ENCODE results near the gene C2CD2.
"Not testable (repeated sequence)": the region's sequence is repeated elsewhere in the genome, so short reads cannot be mapped to it uniquely, and the experiment has no call there.

The C2CD2 gene

DNA sequence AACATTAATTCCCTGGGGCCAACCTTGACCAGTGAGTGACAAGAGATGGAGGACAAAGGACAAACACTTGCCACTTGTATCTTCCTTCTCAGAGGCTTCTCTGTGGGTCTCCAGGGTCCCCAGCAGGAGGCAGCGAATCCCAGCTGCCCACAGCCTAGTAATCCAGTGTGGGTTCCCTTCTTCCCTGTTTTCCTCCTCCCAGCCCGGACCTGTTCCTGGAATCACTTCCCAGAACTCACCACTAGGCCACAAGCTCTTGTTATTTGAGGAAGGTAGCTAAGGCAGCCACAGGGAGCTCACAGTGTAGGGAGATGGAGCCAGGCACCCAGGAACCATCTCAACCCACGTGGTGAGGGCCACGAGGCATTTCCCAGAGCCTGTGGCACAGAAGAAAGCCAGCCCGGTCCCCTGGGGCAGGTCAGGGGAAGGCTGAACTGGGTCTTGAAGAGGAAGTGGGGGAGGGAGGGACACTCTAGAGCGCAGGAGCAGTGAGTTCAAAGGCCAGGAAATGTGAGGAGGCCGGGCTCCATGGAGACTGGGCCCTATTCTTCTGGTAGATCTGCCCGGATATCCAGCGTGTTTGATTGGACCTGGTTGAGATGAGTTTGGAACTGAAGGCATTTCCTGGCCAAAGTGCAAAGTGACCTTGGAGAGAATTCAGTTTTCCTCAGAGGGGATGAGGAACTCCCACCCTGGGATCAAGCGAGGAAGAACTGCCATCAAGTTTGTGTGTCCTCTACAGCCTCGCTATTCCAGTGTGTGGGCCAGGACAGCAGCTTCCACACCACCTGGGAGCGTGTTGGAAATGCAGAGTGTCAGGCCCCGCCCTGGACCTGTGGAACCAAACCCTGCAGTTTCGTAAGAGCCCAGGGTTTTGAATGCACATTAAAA is 20.3 kb upstream of the C2CD2 start:
- no peak for DNase-seq

DNA sequence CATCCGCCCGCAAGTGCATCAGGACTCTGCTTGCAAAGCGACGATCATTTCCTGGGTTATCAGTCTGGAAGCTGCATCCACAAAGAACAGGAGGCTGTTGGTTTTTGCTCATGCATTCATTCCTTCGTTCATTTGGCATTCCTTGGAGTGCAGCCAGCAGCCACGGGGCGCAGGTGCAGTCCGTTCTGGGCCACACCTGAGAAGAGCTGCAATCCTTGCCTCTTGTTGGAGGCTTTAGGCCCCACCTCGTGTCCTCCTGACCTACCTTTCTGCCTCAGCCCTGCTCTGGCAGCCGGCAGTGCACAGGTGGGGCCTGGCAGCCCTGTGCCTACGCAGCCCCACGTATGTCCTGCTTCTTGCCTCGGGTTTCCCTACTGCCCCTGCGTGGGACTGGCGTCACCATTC is 19.6 kb upstream of the C2CD2 start:
- DNase-seq = no peak

GRCh38 chr21:41972511-41973205 is 18.8 kb upstream of the C2CD2 start:
- DNase-seq = no peak

DNA sequence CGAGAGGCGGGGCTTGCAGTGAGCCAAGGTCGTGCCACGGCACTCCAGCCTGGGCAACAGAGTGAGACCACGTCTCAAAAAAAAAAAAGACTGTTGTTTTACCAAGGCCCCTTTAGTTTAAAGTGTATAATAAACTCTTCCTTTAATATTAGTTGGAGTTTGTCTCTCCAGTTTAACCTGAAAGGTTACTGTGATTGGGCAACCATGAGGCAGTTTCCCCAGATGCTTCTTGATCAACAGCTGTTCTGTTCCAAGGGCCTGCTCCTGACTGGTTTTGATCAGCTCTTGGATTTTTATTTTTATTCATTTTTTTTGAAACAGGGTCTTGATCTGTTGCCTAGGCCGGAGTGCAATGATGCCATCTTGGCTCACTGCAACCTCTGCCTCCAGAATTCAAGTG is 18.1 kb upstream of the C2CD2 start:
- DNase-seq = no peak

DNA sequence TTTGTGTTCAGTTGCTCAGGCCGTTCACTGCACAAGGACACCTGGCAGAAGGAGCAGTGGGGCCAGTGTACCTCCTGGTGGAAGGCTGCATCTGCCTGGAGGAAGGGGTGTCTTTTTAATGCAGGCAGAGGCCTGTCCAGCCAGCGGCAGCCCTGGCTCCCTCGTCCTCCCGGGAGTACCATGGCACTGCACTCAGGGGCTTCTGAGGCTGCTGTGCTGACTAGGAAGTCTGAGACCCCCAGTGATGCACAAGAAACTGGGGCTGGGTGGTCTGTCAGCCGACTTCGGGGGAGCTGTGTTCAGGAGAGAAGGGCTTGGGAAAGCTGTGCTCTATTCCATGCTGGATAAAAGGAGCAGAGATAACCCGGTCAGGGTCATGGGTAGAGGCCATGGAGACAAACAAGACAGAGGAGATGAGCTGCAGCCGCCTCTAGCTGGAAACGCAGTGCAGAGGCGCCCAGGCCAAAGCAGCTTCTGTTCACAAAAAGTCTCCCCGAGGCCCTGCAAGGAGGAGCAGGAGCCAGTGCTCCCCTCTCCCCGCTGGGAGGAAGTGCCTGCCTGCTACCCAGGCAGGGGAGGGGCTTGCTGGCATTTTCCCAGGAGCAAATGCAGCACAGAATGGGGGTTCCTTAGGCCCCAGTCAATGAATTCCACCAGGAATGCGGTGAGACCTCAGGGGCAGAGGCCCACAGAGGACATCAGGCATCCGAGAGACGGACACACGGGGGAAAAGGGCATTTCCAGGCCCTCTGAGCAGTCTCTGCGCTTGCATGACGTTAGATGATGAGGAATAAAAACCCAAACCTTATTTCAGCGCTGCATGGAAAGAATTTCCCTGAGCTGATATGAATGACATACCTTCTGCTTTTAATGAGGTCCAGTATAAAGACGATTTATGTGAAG is 17.2 kb upstream of the C2CD2 start:
- no peak for DNase-seq

DNA sequence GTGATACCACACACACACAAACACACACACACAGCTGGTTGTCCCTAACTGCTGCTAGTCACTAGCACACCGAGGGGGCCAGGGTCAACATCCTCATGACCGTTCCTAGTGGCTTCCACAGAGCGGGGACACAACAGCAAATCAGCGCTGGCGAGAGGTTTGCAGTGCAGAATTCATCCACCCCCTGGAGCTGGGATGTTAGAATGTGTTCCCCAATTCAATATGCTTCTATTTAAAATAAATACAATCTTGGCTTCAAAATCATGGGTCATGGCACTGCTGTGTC is 16.2 kb upstream of the C2CD2 start:
- DNase-seq = no peak

GRCh38 chr21:41967708-41968107 is 13.9 kb upstream of the C2CD2 start:
- no peak for DNase-seq

GRCh38 chr21:41966872-41967621 is 13.2 kb upstream of the C2CD2 start:
- no peak for DNase-seq

DNA sequence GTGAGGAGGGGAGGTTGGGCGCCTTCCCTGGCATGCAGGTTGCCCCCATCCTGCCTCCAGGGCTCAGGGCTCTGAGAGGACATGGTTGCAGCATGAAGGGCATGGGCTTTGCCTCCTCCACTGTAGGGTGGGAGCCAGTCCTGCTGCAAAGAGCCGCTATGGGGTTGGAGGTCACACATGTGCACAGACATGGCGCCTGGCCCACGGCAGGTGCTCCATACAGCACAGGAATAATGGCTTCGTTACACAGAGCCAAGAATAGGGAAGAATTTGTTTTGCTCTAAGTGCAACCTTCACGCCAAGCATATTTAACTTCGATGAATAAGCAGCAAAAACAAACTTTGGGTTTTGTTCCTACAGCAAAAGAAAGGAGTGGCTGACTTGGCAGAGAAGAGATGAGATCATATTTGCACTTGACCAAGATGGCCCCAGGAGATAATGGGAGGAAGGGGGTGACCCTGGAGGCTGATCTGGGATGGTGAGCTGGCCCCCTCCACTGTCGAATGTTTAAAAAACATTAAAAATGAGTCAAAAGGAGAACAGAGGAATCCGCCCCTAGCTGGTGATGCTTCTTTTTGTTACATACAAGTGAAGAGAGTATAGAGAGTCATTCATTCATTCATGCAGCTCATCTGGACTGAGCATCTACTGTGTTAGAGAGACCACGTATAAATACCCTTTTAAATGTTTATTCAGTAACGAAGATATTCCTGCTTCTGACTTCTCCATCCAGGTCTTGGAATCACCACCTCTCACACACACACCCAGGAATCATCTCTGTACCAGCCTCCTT is 12.4 kb upstream of the C2CD2 start:
- DNase-seq = no peak

- no peak for DNase-seq
Measured at GRCh38 chr21:41965461-41966013, 11.7 kb upstream of the C2CD2 start.

DNA sequence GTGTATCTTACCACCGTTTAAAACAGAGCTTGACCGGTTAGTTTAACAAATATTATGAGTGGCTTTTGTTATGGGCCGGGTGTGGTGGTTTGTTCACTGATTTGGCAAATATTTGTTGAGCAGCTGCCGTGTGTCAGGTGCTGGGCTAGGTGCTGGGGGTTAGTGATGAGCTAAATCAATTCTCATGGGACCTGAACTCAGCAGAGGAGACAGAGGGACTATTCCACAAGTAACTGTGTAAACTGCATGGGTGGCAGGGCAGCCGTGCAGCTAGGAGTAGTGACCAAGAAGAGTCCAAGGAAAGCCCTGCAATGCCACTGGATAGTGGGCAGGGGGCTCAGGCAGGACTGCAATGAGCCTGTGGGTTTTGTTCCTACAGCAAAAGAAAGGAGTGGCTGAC is 11.2 kb upstream of the C2CD2 start:
- no peak for DNase-seq

- DNase-seq = no peak
Measured at GRCh38 chr21:41964171-41964570, 10.4 kb upstream of the C2CD2 start.

GRCh38 chr21:41962425-41962966 is 8.7 kb upstream of the C2CD2 start:
- DNase-seq = no peak

- no peak for DNase-seq
Measured at GRCh38 chr21:41961753-41962152, 7.9 kb upstream of the C2CD2 start.

- no peak for DNase-seq
Measured at GRCh38 chr21:41961282-41961701, 7.5 kb upstream of the C2CD2 start.

DNA sequence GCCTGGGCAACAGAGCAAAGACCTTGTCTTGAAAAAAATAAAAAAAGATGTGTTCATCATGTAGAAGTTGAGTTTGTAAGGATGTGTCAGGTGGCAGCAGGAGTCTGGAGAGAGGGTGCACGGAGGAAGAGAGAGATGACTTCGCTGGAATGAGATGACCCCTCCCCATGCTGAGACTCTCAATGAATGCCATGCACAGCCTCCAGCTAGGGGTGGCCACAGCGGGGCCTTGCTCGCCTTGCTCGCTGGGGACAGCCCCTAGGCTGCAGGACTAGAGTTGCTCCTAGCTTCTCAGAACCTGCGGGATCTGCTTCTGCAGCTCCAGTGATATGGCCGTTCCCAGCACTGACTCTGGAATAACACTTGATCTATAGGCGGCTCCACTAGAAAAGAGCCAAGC is 6.6 kb upstream of the C2CD2 start:
- DNase-seq = no peak

DNA sequence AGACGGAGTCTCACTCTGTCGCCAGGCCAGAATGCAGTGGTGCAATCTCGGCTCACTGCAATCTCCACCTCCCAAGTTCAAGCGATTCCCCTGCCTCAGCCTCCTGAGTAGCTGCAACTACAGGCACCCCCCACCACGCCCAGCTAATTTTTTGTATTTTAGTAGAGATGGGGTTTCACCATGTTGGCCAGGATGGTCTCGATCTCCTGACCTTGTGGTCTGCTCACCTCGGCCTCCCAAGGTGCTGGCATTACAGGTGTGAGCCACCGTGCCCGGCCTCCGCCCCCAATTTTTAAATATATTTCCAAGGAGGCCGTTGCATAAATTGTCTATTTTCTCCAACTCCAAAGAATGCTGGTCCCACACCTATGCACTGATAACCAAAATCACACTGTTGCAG is 5.9 kb upstream of the C2CD2 start:
- not testable (repeated sequence) for DNase-seq

- DNase-seq = no peak
Measured at GRCh38 chr21:41958886-41959563, 5.2 kb upstream of the C2CD2 start.

GRCh38 chr21:41957991-41958766 is 4.4 kb upstream of the C2CD2 start:
- DNase-seq = no peak
